IMR-90 (cell line): ENCODE results near the gene IP6K1. TPM values are rescaled to one million over a fixed set of nuclear protein-coding genes. Genes with fewer than 3 reads are reported as not detected.
A peak's percentile ranks its signal among the peaks of the same experiment; 100 is the strongest.
"Not testable (repeated sequence)": the region's sequence is repeated elsewhere in the genome, so short reads cannot be mapped to it uniquely, and the experiment has no call there.

Source experiments
- ATAC-seq: fragments of 200-7000 bp; cut with Tn5 transposase; 2 replicates; pipeline ENCODE4 v1.9.1; 2020; ENCODE audit warnings: low read depth, mild to moderate bottlenecking, moderate library complexity
- BruUV-seq: library from RNA; stranded (reverse); fragments of 400-500 nt; replicated peaks from 2 replicates; lab custom pipeline; 2021; lab: Mats Ljungman, UMichigan
- CTCF ChIA-PET: fragments of 300-600 bp; formaldehyde crosslinking; extraction: SDS; loops from one replicate; lab custom pipeline; 2021; ENCODE audit warnings: antibody characterized with exemption; lab: Yijun Ruan, JAX
- POLR2A ChIA-PET: fragments of 300-600 bp; sonication (Branson Sonifier 250); formaldehyde crosslinking; loops from one replicate; lab custom pipeline; 2022; ENCODE audit warnings: antibody characterized with exemption; ENCODE audit not compliant: unreplicated experiment; lab: Charles Lee
- DNase-seq: peaks from one replicate; pipeline ENCODE4 v3.0.0; 2013
- H2AFZ ChIP-seq: replicated peaks from 2 replicates; pipeline ENCODE3; 2013; ENCODE audit warnings: low read length, mild to moderate bottlenecking; ENCODE audit not compliant: poor library complexity
- H2AK5ac ChIP-seq: 2 replicates; pipeline ENCODE4 v1.6.1; 2013; ENCODE audit warnings: low read depth, low read length, inconsistent platforms
- H2AK9ac ChIP-seq: replicated peaks from 2 replicates; pipeline ENCODE3; 2013; ENCODE audit warnings: mild to moderate bottlenecking, low read depth, low read length, moderate library complexity; ENCODE audit not compliant: poor library complexity
- H2BK120ac ChIP-seq: 2 replicates; pipeline ENCODE4 v1.6.1; 2013; ENCODE audit warnings: low read depth, low read length, inconsistent platforms
- H2BK15ac ChIP-seq: 3 replicates; pipeline ENCODE4 v1.6.1; 2013; ENCODE audit warnings: low read depth, low read length, inconsistent platforms
- H2BK20ac ChIP-seq: 2 replicates; pipeline ENCODE4 v1.6.1; 2013; ENCODE audit warnings: low read depth, mild to moderate bottlenecking, inconsistent platforms, low read length, moderate library complexity
- H2BK5ac ChIP-seq: 2 replicates; pipeline ENCODE4 v1.6.1; 2013; ENCODE audit warnings: mild to moderate bottlenecking, low read depth, low read length, inconsistent platforms; ENCODE audit not compliant: poor library complexity, severe bottlenecking
- H3K14ac ChIP-seq: replicated peaks from 2 replicates; pipeline ENCODE4 v1.6.1; 2013; ENCODE audit warnings: low read depth, low read length, inconsistent platforms
- H3K18ac ChIP-seq: 2 replicates; pipeline ENCODE4 v1.6.1; 2013; ENCODE audit warnings: low read depth, low read length, control low read depth
- H3K23ac ChIP-seq: 2 replicates; pipeline ENCODE4 v1.6.1; 2013; ENCODE audit warnings: low read depth, low read length, inconsistent platforms
- H3K27ac ChIP-seq: 2 replicates; pipeline ENCODE4 v1.5.1; 2013; ENCODE audit warnings: mild to moderate bottlenecking, control low read depth, low read length; ENCODE audit not compliant: insufficient read depth
- H3K27me3 ChIP-seq: 2 replicates; pipeline ENCODE4 v1.6.1; 2013; ENCODE audit warnings: low read length; ENCODE audit not compliant: control insufficient read depth, insufficient read depth
- H3K36me3 ChIP-seq: 2 replicates; pipeline ENCODE4 v1.6.1; 2013; ENCODE audit warnings: low read length, mixed read lengths; ENCODE audit not compliant: control insufficient read depth, insufficient read depth
- H3K4ac ChIP-seq: 2 replicates; pipeline ENCODE4 v1.6.1; 2013; ENCODE audit warnings: low read depth, low read length, inconsistent platforms
- H3K4me1 ChIP-seq: 2 replicates; pipeline ENCODE4 v1.6.1; 2013; ENCODE audit warnings: low read length, mixed read lengths; ENCODE audit not compliant: control insufficient read depth, insufficient read depth
- H3K4me2 ChIP-seq: 2 replicates; pipeline ENCODE4 v1.6.1; 2013; ENCODE audit warnings: low read depth, mild to moderate bottlenecking, control low read depth, low read length, moderate library complexity
- H3K4me3 ChIP-seq: 2 replicates; pipeline ENCODE4 v1.5.1; 2013; ENCODE audit warnings: low read depth, mild to moderate bottlenecking, control low read depth, low read length, moderate library complexity; ENCODE audit not compliant: insufficient read depth
- H3K56ac ChIP-seq: 2 replicates; pipeline ENCODE4 v1.6.1; 2013; ENCODE audit warnings: low read length, inconsistent platforms; ENCODE audit not compliant: insufficient read depth; ENCODE audit errors: extremely low read depth
- H3K79me1 ChIP-seq, 2 experiments: 2 replicates each; pipeline ENCODE4 v1.6.1; 2013; ENCODE audit warnings: low read length in 2 of 2, inconsistent platforms in 1 of 2, low read depth in 1 of 2
- H3K9ac ChIP-seq: 2 replicates; pipeline ENCODE4 v1.6.1; 2013; ENCODE audit warnings: low read depth, low read length, control low read depth
- H3K9me1 ChIP-seq: 2 replicates; pipeline ENCODE4 v1.6.1; 2013; ENCODE audit warnings: low read length, inconsistent platforms; ENCODE audit not compliant: insufficient read depth
- H3K9me3 ChIP-seq: 2 replicates; pipeline ENCODE4 v1.6.1; 2013; ENCODE audit warnings: low read length; ENCODE audit not compliant: control insufficient read depth, insufficient read depth
- H4K20me1 ChIP-seq: 2 replicates; pipeline ENCODE4 v1.6.1; 2013; ENCODE audit warnings: low read length, inconsistent platforms; ENCODE audit not compliant: insufficient read depth
- H4K5ac ChIP-seq: 2 replicates; pipeline ENCODE4 v1.6.1; 2013; ENCODE audit warnings: mild to moderate bottlenecking, low read depth, low read length, control low read depth
- H4K8ac ChIP-seq, 2 experiments: 2 replicates each; pipeline ENCODE4 v1.6.1; 2013; ENCODE audit warnings: low read depth in 2 of 2, low read length in 2 of 2, control low read depth in 1 of 2, inconsistent platforms in 1 of 2
- H4K91ac ChIP-seq: 2 replicates; pipeline ENCODE4 v1.6.1; 2013; ENCODE audit warnings: low read depth, low read length, inconsistent platforms; ENCODE audit not compliant: insufficient read depth
- ELK1 ChIP-seq: fragments of 150-350 bp; IDR thresholded peaks from 2 replicates; pipeline ENCODE4 v1.6.1; 2016; ENCODE audit warnings: low read depth, mild to moderate bottlenecking, low read length, moderate library complexity, borderline replicate concordance
- WGBS, 2 experiments: methylation state at CpG; one replicate each; pipeline versions ENCODE4 v1.1.5 to v1.1.7; 2013; ENCODE audit warnings: missing lambda C conversion rate in 2 of 2; ENCODE audit not compliant: insufficient read length in 1 of 2; ENCODE audit errors: extremely low coverage in 2 of 2; 5-methylcytosine and 5-hydroxymethylcytosine counted together
- dilution Hi-C: fragments of 300-500 bp; cut with HindIII; formaldehyde crosslinking; loops from one replicate; pipeline ENCODE4 v1.14.3; 2018; ENCODE audit warnings: low sequenced_read_pairs; ENCODE audit not compliant: unreplicated experiment
- in situ Hi-C: fragments of 300-500 bp; cut with MboI; formaldehyde crosslinking; loops from 3 replicates; pipeline ENCODE4 v1.14.3; 2019; ENCODE audit warnings: low sequenced_read_pairs, inconsistent platforms, mixed read lengths
- intact Hi-C: fragments of 100-400 bp; cut with micrococcal nuclease; formaldehyde crosslinking; loops from 2 replicates; pipeline ENCODE4 v1.10.0; 2022
- polyA plus RNA-seq, 3 experiments: library from polyadenylated mRNA; depleted of rRNA; stranded (reverse); fragments of >200 nt; gene quantifications; 2 replicates each; pipeline ENCODE4 v1.2.3, GENCODE V29; 2012; ENCODE audit warnings: low replicate concordance in 1 of 3
- total RNA-seq: library from RNA; depleted of rRNA; stranded (reverse); fragments of >200 nt; gene quantifications from 2 replicates; pipeline ENCODE4 v1.2.3, GENCODE V29; 2012

The IP6K1 gene
- total and polyA plus RNA-seq, 2 of the 4 experiments (the other 2 are of a cell fraction), result 28.3 to 28.7 TPM

GRCh38 chr3:49689046-49689907 is 97.1 kb downstream of the IP6K1 start, which contains the start of the genes MST1 and RNF123 (continued):
- TF ChIP-seq ELK1, result no peak

- H3K4ac ChIP-seq, result peak overlapping the region; percentile 89
- dilution Hi-C loops, H3K27me3 ChIP-seq, H3K18ac ChIP-seq, in situ Hi-C loops, H2BK5ac ChIP-seq, H4K20me1 ChIP-seq, H2AFZ ChIP-seq, ATAC-seq, POLR2A ChIA-PET, H4K91ac ChIP-seq, BruUV-seq, H3K9me3 ChIP-seq, H3K4me1 ChIP-seq, H2BK20ac ChIP-seq, H3K9me1 ChIP-seq, H2BK120ac ChIP-seq, H3K36me3 ChIP-seq, H3K56ac ChIP-seq, H2BK15ac ChIP-seq, H3K27ac ChIP-seq, CTCF ChIA-PET, H3K4me3 ChIP-seq, H2AK5ac ChIP-seq, H3K14ac ChIP-seq, H3K23ac ChIP-seq, intact Hi-C loops, DNase-seq: not testable (repeated sequence)
- peak overlapping the region; percentile 77; the same call in 1 of the 2 replicates for H3K4me2 ChIP-seq
- H2AK9ac ChIP-seq, result peak overlapping the region; percentile 42
- peak overlapping the region; percentile 96 to 98 for H4K8ac ChIP-seq
- H4K5ac ChIP-seq, result peak overlapping the region; percentile 92
- 100% methylated on average over 1 of the region's 7 CpGs; no CpG with 5 or more reads in 1 of the 2 experiments for WGBS, 2 experiments
- 0 out of 2 replicates have a peak overlapping the region, but pooled peaks have one; percentile 89 for H3K9ac ChIP-seq
- peaks cover 0 to 24% of the 10 kb centered on the region in 2 experiments; a peak in 2 of 4 replicates for H3K79me1 ChIP-seq
Observed at GRCh38 chr3:49688338-49689045, 97.8 kb downstream of the IP6K1 start.

- H3K27me3 ChIP-seq, H3K4ac ChIP-seq, POLR2A ChIA-PET, H2BK20ac ChIP-seq, H3K14ac ChIP-seq, H2BK120ac ChIP-seq, H4K20me1 ChIP-seq, intact Hi-C loops, H3K9me3 ChIP-seq, H4K91ac ChIP-seq, H3K56ac ChIP-seq, DNase-seq, H3K18ac ChIP-seq, H2BK5ac ChIP-seq, H2AK5ac ChIP-seq, H2AK9ac ChIP-seq, H3K4me2 ChIP-seq, H3K4me3 ChIP-seq, H3K4me1 ChIP-seq, H3K27ac ChIP-seq, H4K5ac ChIP-seq, ATAC-seq, BruUV-seq, H3K9ac ChIP-seq, CTCF ChIA-PET, H3K23ac ChIP-seq, dilution Hi-C loops, H2AFZ ChIP-seq, H3K9me1 ChIP-seq, H2BK15ac ChIP-seq, in situ Hi-C loops: not testable (repeated sequence)
- H3K36me3 ChIP-seq, result peaks cover 19% of the 10 kb centered on the region
- WGBS, 2 experiments, result no CpG with 5 or more reads among the region's 12 CpGs
- H4K8ac ChIP-seq, result peak overlapping the region in 1 of 2 experiments; percentile 78; a peak in 1 of 4 replicates
- H3K79me1 ChIP-seq, result peaks cover 0 to 23% of the 10 kb centered on the region in 2 experiments; a peak in 2 of 4 replicates
Observed at GRCh38 chr3:49687424-49687795, 98.9 kb downstream of the IP6K1 start.
